Stimulated activated effector memory CD8-positive, alpha-beta T cell treated with anti-CD3 and anti-CD28 coated beads, Interleukin-12 subunit alpha, Interleukin-12 subunit beta, amount 100 ng/mL, for 72 hours (primary cell): ENCODE measurements around the gene NUMA1.

Experiments used
- ATAC-seq: fragments of 150-1000 bp; cut with Tn5 transposase; 2 replicates; pipeline ENCODE4 v1.10.0; 2021
- DNase-seq, 2 donors: peaks; one replicate each; pipeline ENCODE4 v3.0.0; 2021 to 2022; ENCODE audit warnings: low spot score in 2 of 2
- H3K27ac Mint-ChIP-seq: one replicate; pipeline ENCODE4 v1.8.0; 2022; ENCODE audit warnings: mild to moderate bottlenecking, mixed read lengths
- H3K36me3 Mint-ChIP-seq: one replicate; pipeline ENCODE4 v1.8.0; 2022; ENCODE audit warnings: mild to moderate bottlenecking, mixed read lengths
- H3K4me1 Mint-ChIP-seq: one replicate; pipeline ENCODE4 v1.8.0; 2022; ENCODE audit warnings: mixed read lengths
- H3K4me3 Mint-ChIP-seq: one replicate; pipeline ENCODE4 v1.8.0; 2022; ENCODE audit warnings: mild to moderate bottlenecking, mixed read lengths
- H3K9me3 Mint-ChIP-seq: one replicate; pipeline ENCODE4 v1.8.0; 2022; ENCODE audit warnings: mixed read lengths

Gene NUMA1

GRCh38 chr11:72058416-72059034 is 21.8 kb downstream of the NUMA1 start:
- ATAC-seq (no peak), DNase-seq (no peak)
- Mint-ChIP-seq H3K4me3 (no peak overlapping the region), H3K4me1 (no peaks in the 10 kb centered on the region), H3K27ac (no peak overlapping the region), H3K9me3 (no peaks in the 10 kb centered on the region), H3K36me3 (peaks cover 43% of the 10 kb centered on the region)

DNA sequence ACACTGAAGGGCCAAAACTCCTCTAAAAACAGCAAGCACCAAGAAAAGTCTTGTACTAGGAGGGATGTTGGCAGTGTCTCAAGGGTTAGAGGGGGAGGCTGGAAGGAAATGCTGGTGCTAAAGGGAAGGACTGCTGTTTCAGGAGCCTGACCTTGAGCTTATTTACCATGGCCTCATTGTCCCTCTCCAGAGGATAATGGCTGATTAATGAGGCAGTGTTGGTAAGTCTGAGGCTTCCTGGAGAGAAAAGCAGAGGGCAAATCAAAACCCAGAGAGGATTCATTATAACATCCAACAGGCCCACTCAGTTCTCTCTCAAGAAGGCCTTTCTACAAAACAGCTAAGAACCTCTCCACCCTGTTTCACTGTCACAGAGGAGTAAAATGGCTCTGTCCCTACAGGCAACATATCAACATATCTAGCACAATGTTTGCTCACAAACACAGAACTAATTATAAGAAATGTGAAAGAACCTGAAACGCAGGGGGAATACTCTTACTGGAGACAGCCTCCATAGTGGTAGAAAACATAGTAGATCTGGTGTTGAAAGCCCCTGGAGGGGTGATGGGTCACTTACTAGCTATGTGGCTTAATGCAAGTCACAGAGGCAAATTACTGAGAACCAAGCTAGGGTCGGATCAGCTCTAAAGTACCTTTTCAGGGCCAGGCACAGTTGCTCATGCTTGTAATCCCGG is 31.4 kb downstream of the NUMA1 start:
- DNase-seq (no peak), ATAC-seq (no peak)
- Mint-ChIP-seq H3K36me3 (peaks cover 15% of the 10 kb centered on the region), H3K4me1 (peaks cover 7% of the 10 kb centered on the region), H3K27ac (no peak overlapping the region), H3K4me3 (no peak overlapping the region), H3K9me3 (no peaks in the 10 kb centered on the region)

DNA sequence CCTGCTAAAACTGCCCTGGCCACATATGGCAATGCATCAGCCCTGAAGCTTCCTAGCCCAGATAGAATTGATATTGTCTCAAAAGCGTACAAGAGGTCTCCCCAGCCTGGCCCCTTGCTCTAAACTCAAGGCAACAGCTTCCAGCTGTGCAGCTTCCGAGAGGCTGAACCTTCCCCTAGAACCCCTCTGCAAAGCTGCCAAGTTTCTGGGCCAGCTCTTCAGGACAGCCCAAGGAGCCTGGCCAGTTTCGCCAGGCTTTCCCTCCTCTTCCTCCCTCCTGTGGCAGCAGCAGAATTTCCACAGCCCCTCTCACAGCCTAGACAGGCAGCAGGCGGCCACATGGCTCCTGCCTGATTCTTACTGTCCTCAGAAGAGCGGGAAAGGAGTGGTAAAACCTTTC is 34.5 kb downstream of the NUMA1 start:
- Mint-ChIP-seq H3K9me3 (no peaks in the 10 kb centered on the region), H3K27ac (no peak overlapping the region), H3K4me1 (peaks cover 32% of the 10 kb centered on the region), H3K4me3 (no peak overlapping the region), H3K36me3 (peaks cover 15% of the 10 kb centered on the region)
- ATAC-seq (no peak), DNase-seq (no peak)

DNA sequence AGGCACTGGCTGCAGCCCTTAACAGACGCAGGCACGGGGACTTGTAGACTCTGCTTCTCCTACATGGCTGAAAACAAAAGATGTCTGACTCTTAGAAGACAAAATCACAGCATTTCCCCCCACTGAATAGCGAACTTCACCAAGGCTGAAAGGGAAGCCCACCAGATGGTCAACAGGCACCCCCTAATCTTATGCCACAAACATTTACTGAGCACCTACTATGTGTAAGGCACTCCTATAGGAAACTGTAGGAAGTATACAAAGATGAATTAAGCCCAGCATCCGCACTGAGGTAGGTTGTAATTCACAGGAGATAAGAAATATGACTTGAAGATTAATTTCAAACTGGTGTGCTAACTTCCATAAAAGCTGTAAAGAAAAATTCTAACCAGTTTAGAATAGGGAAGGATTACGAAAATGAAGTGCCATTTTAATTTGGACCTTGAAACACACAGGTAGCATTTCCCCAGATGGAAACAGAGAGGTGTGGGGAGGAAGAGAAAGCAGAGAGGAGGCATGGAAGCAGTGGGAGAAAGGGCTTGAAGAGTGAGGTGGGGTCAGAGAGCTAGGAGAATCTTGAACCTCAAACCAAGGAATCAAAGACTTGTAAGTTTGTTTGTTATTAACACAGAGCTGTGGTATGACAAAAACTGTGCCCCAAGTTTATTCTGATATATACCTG is 38.1 kb downstream of the NUMA1 start:
- H3K27ac Mint-ChIP-seq: no peak overlapping the region
- peak; percentile 1 for ATAC-seq

DNA sequence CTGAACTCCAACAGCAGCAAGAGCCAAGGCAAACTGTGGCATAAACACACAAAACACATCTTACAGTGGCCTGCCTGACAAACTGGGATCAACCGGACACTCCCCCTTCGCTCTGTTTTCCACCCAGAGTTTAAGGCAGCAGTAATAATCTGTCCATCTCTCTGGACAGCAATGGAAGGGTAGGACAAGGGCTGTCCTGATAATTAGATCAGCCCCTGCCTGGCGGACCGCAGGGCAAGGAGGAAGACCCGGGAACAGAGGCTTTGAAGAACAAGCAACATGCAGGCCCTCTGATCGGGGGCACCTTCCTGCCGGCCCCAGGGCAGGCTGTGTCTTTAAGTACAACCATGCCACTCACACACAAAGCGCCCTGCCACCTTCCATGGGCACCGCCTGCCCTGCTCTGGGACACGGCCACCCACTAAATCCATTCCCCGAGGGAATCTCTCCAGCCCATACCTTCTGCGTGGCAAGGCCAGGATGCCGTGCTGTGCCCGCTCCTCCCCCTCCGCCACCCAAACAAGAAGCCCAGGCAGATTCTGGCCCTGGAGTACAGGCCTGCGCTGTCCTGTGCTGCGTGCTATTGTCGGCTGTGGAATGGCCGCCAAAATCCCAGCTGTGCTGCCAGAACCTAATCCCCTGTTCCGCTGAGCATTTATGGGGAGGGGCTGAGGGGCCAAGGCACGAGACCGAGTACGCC is 38.8 kb downstream of the NUMA1 start:
- Mint-ChIP-seq H3K4me1 (peaks cover 38% of the 10 kb centered on the region), H3K27ac (no peak overlapping the region), H3K36me3 (peaks cover 5% of the 10 kb centered on the region), H3K4me3 (no peak overlapping the region), H3K9me3 (no peaks in the 10 kb centered on the region)
- DNase-seq (peak; percentile 21 to 58), ATAC-seq (peak; percentile 61)

More for the DNA sequence above, 38.1 kb downstream of the NUMA1 start:
- Mint-ChIP-seq H3K4me3 (no peak overlapping the region), H3K36me3 (peaks cover 10% of the 10 kb centered on the region), H3K9me3 (no peaks in the 10 kb centered on the region), H3K4me1 (peaks cover 32% of the 10 kb centered on the region)
- DNase-seq: no peak

- no peak overlapping the region for H3K4me3 Mint-ChIP-seq
- peaks cover 43% of the 10 kb centered on the region for H3K4me1 Mint-ChIP-seq
- H3K27ac Mint-ChIP-seq: no peak overlapping the region
- DNase-seq (peak; percentile 53 to 76), ATAC-seq (peak; percentile 79)
- H3K36me3 Mint-ChIP-seq: peaks cover 5% of the 10 kb centered on the region
- H3K9me3 Mint-ChIP-seq: no peaks in the 10 kb centered on the region
Observed at GRCh38 chr11:72040491-72041363, 39.6 kb downstream of the NUMA1 start.

GRCh38 chr11:72039856-72040401 is 40.4 kb downstream of the NUMA1 start:
- no peak for ATAC-seq
- Mint-ChIP-seq H3K4me1 (peaks cover 43% of the 10 kb centered on the region), H3K4me3 (no peak overlapping the region), H3K27ac (no peak overlapping the region), H3K36me3 (peaks cover 13% of the 10 kb centered on the region), H3K9me3 (no peaks in the 10 kb centered on the region)
- DNase-seq: no peak

- Mint-ChIP-seq H3K36me3 (peaks cover 19% of the 10 kb centered on the region), H3K4me1 (peaks cover 41% of the 10 kb centered on the region), H3K4me3 (no peak overlapping the region), H3K9me3 (no peaks in the 10 kb centered on the region), H3K27ac (no peak overlapping the region)
- ATAC-seq (no peak), DNase-seq (no peak)
Observed at GRCh38 chr11:72039031-72039855, 41.1 kb downstream of the NUMA1 start.

- no peak for ATAC-seq
- H3K36me3 Mint-ChIP-seq: peaks cover 27% of the 10 kb centered on the region
- no peak for DNase-seq
- H3K4me1 Mint-ChIP-seq: peaks cover 35% of the 10 kb centered on the region
- no peak overlapping the region for H3K27ac Mint-ChIP-seq
- no peaks in the 10 kb centered on the region for H3K9me3 Mint-ChIP-seq
- no peak overlapping the region for H3K4me3 Mint-ChIP-seq
Observed at GRCh38 chr11:72038491-72038890, 41.9 kb downstream of the NUMA1 start.

DNA sequence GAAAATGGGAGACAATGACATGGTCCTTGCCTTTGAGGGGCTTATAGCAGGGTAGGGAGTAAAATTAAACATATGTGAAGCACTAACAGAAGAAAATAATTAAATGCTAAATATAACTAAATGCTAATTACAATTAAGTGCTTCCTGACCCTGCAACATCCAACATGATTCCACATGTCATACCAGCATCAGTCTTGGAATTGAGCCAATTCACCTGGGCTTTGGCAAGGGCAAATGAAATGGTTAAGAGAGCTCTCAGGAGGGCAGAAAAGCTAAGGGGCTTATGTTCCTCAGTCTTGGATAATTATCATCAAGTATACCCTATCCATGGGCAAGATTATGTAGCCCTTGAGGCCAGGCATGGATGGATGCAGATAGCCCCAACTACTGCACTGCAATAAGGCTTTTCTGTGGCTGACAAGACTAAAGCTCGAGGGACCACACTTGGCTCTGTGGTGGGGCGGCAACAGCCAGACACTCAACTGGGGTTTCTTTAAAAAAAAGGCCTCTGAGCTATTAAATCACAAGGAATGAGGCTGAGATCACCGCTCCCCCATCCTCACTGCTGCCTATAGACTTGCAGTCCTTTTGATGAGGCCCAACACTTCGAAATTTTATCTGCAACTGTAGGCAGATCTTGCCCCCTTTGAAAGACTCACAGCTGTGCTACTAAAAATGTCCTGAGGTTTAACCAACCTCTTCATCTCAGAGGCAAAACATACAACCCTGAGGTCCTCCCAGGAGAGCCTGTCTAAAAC is 42.6 kb downstream of the NUMA1 start:
- H3K9me3 Mint-ChIP-seq: no peaks in the 10 kb centered on the region
- no peak overlapping the region for H3K4me3 Mint-ChIP-seq
- DNase-seq (no peak), ATAC-seq (no peak)
- H3K36me3 Mint-ChIP-seq: peaks cover 35% of the 10 kb centered on the region
- H3K4me1 Mint-ChIP-seq: peaks cover 30% of the 10 kb centered on the region
- H3K27ac Mint-ChIP-seq: no peak overlapping the region

- Mint-ChIP-seq H3K4me3 (no peak overlapping the region), H3K4me1 (peaks cover 20% of the 10 kb centered on the region), H3K9me3 (no peaks in the 10 kb centered on the region), H3K36me3 (peaks cover 45% of the 10 kb centered on the region), H3K27ac (no peak overlapping the region)
- DNase-seq (no peak), ATAC-seq (no peak)
Observed at GRCh38 chr11:72036687-72037086, 43.7 kb downstream of the NUMA1 start.

DNA sequence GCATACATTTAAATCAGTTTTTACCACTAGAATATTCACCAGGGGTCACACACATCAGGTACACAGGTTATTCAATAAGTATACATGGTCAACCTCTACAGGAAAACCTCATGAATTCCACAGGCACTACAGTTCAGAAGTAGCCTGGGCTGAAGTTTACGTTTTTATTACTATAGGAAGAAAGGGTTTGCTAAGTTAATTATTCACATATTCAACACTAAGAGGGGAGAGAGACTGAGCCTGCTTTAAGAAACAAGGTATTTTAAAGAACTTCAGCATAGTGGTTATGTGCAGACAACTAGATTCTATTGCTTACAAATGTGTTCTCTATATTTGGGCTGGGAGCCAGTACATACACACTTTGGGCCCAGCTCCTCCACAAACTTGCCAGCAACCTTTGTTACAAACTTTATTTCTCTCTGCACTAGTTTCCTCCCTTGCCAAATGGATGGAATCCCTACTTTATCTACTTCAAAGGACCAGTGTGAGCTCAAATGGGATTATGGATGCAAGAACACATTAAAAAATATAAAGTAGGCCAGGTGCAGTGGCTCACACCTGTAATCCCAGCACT is 49.8 kb downstream of the NUMA1 start:
- H3K4me3 Mint-ChIP-seq: no peak overlapping the region
- H3K9me3 Mint-ChIP-seq: no peaks in the 10 kb centered on the region
- no peak for ATAC-seq
- H3K27ac Mint-ChIP-seq: peak overlapping the region; percentile 44
- DNase-seq: no peak
- peaks cover 95% of the 10 kb centered on the region for H3K36me3 Mint-ChIP-seq
- H3K4me1 Mint-ChIP-seq: peaks cover 28% of the 10 kb centered on the region

GRCh38 chr11:72026090-72026489 is 54.3 kb downstream of the NUMA1 start:
- DNase-seq (no peak), ATAC-seq (no peak)
- Mint-ChIP-seq H3K4me3 (no peak overlapping the region), H3K27ac (peak overlapping the region; percentile 66), H3K4me1 (peaks cover 31% of the 10 kb centered on the region), H3K36me3 (peaks cover 95% of the 10 kb centered on the region), H3K9me3 (no peaks in the 10 kb centered on the region)
